GM18951 (cell line): ENCODE data around the gene TREH.
"Not testable (repeated sequence)": the region's sequence is repeated elsewhere in the genome, so short reads cannot be mapped to it uniquely, and the experiment has no call there.

Experiments
- POLR2A ChIP-seq: IDR thresholded peaks from 4 replicates; pipeline ENCODE4 v1.6.1; 2011; ENCODE audit warnings: mild to moderate bottlenecking; ENCODE audit not compliant: insufficient read length, insufficient read depth; ENCODE audit errors: extremely low read depth
- in situ Hi-C: fragments of 300-500 bp; cut with MboI; formaldehyde crosslinking; loops from one replicate; pipeline ENCODE4 v1.12.0; 2022; ENCODE audit warnings: low sequenced_read_pairs, mixed read lengths, inconsistent platforms; ENCODE audit not compliant: unreplicated experiment

The TREH gene

GRCh38 chr11:118679483-118679882, at the start of gene TREH:
TREH (minus strand) TSS chr11:118679650; CDS start chr11:118679627, 23 bp downstream.
- no peak for TF ChIP-seq POLR2A
- in situ Hi-C loops = loop anchor here (25.0 kb wide), 1 partner anchor 258 kb away; the partner anchor contains the start of gene BCL9L

GRCh38 chr11:118728112-118728511, 48.7 kb upstream of the TREH start:
- in situ Hi-C loops = not testable (repeated sequence)

GRCh38 chr11:118727721-118728066, 48.2 kb upstream of the TREH start:
- in situ Hi-C loops = not testable (repeated sequence)

- in situ Hi-C loops = not testable (repeated sequence)
These were observed 47.7 kb upstream of the TREH start for GRCh38 chr11:118727001-118727720.

GRCh38 chr11:118721478-118722015, 42.1 kb upstream of the TREH start:
- in situ Hi-C loops = not testable (repeated sequence)

GRCh38 chr11:118720740-118721139, 41.3 kb upstream of the TREH start:
- in situ Hi-C loops = not testable (repeated sequence)

GRCh38 chr11:118720078-118720477, 40.6 kb upstream of the TREH start:
- in situ Hi-C loops = not testable (repeated sequence)

- in situ Hi-C loops = not testable (repeated sequence)
These were observed 39.1 kb upstream of the TREH start for GRCh38 chr11:118718562-118718961.

GRCh38 chr11:118717733-118718132, 38.3 kb upstream of the TREH start:
- in situ Hi-C loops = not testable (repeated sequence)

- in situ Hi-C loops = not testable (repeated sequence)
These were observed 37.8 kb upstream of the TREH start for GRCh38 chr11:118717221-118717620.

GRCh38 chr11:118715837-118716260, 36.4 kb upstream of the TREH start:
- in situ Hi-C loops = no loop called here
- TF ChIP-seq POLR2A = no peak

GRCh38 chr11:118715245-118715831, 35.9 kb upstream of the TREH start:
- in situ Hi-C loops = no loop called here
- TF ChIP-seq POLR2A = no peak

- TF ChIP-seq POLR2A = no peak
- in situ Hi-C loops = no loop called here
These were observed 35.4 kb upstream of the TREH start for GRCh38 chr11:118714816-118715215.

- in situ Hi-C loops = not testable (repeated sequence)
These were observed 35.0 kb upstream of the TREH start for GRCh38 chr11:118714416-118714815.

- TF ChIP-seq POLR2A = no peak
- in situ Hi-C loops = no loop called here
These were observed 28.8 kb upstream of the TREH start for GRCh38 chr11:118708296-118708695.

GRCh38 chr11:118706546-118706825, 27.0 kb upstream of the TREH start:
- in situ Hi-C loops = no loop called here
- TF ChIP-seq POLR2A = no peak
